NOMO-1 (cell line): ENCODE results near the gene OR5B21.

Experiments
- DNase-seq, 2 experiments: peaks; one replicate each; lab custom pipeline; 2025; ENCODE audit not compliant: unreplicated experiment in 2 of 2; lab: John Stamatoyannopoulos, UW

The OR5B21 gene

DNA sequence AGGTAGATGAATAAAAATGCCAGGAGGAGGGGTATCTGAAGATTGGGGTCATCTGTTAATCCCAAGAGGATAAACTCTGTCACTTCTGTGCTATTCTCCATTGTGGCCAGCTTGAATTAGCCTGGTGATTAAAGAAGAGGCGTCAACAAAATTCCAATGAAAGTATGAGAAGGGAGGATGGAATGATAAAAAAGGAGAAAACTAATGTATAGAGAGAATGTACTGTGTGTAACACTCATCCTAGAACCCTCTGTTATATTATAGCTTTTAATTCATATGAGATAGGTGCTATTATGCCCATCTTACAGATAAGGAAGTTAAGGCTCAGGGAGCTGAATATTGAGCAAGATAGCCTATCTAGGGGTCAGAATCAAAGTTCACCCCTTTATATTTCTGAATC lies at the start of gene OR5B21:
TSS of gene OR5B21 (minus strand) at position 101 of the 400 bp plus-strand sequence. CDS start at position 101, 0 bp downstream.
- DNase-seq: no peak

DNA sequence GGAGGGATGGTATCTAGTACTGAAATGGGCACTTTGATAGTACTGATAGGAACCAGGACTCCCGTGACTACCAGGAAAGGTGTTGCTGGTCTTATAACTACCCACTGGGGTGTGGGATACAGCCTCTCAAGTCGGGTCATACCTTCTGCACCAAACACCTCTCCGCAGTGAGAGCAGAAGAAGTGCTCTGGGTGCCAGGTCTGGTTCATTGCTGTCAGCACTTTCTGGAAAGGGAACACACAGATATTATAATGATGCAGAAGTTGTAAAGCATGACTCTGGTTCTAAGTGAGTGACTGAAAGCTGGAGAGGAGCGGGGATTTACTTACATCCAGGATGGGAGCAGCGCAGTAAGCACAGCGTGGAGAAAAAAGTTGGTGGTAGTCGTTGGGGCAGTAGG lies 41.7 kb upstream of the OR5B21 start:
- DNase-seq: no peak

DNA sequence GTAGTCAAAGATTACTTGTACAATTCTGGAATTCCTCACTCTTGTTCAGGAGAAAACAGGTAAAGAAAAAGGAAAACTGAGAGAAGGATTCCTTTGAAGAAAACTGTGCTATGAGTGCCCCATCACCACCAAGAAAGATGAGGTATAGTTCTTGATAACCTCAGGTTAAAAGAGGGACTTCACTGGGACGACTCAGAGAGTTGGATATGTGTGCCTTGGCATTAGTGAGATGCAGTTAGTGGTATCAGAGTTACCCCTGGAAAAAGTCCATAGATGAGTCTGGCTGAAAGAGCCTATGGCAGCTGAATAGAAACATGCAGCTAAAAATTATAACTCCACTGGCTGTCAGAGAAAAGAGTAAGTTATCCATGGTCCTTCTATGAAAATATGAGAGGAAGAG lies 38.9 kb upstream of the OR5B21 start:
- no peak for DNase-seq

DNA sequence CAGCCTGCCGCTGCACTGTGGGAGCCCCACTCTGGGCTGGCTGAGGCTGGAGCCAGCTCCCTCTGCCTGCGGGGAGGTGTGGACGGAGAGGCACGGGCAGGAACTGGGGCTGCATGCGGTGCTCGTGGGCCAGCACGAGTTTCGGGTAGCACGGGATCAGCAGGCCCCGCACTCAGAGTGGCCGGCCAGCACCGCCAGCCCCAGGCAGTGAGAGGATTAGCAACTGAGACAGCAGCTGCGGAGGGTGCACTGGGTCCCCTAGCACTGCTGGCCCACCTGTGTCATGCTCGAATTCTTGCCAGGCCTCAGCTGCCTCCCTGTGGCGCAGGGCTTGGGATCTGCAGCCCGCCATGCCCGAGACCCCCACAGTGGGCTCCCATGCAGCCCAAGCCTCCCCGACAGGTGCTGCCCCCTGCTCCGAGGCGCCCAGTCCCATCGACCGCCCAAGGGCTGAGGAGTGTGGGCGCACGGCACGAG lies 24.0 kb upstream of the OR5B21 start:
- DNase-seq: no peak

DNA sequence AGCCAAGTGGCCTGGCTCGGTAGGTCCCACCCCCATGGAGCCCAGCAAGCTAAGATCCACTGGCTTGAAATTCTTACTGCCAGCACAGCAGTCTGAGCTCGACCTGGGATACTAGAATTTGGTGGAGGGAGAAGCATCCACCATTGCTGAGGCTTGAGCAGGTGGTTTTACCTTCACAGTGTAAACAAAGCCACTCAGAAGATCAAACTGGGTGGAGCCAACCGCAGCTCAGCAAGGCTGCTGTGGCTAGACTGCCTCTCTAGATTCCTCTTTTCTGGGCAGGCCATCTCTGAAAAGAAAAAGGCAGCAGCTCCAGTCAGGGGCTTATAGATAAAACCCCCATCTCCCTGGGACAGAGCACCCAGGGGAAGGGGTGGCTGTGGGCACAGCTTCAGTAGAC lies 22.3 kb upstream of the OR5B21 start:
- DNase-seq: no peak

DNA sequence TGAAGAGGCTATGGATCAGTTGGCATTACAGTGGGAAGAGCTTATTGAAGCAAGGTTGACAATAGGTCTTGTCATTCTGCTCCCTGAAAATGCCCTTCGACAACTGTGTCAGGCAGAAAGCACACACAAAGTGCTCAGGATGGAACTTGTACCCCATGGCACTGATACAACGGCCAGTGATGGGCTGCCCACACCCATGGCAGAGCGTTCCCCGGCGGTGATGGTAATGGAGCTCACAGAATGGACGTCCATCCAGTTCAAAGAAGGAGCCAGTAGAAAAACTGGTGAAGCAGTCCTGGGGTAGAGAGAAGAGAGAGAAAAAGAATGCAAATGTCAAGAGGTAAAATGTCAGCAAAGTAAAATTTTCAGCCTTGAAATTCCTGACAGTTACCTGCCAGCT lies 19.5 kb upstream of the OR5B21 start:
- DNase-seq: no peak

DNA sequence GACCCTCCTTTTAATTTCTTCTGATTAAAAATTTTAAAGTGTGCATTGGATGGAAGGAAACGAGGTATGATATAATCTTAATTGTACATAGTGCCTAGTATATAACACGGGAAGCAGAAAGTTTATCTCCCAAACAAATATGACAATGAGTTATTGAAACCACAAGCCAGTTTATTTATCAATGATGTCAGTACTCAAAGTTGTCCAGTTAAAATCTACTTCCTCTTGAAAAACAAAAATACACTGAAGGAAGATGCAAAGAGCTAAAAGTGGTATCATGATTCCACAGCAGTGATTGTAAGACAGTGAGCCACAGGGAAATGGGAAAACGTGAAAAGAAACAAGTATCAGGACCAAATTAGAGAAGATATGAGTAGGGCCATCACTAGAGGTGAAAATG lies 18.8 kb upstream of the OR5B21 start:
- no peak for DNase-seq

DNA sequence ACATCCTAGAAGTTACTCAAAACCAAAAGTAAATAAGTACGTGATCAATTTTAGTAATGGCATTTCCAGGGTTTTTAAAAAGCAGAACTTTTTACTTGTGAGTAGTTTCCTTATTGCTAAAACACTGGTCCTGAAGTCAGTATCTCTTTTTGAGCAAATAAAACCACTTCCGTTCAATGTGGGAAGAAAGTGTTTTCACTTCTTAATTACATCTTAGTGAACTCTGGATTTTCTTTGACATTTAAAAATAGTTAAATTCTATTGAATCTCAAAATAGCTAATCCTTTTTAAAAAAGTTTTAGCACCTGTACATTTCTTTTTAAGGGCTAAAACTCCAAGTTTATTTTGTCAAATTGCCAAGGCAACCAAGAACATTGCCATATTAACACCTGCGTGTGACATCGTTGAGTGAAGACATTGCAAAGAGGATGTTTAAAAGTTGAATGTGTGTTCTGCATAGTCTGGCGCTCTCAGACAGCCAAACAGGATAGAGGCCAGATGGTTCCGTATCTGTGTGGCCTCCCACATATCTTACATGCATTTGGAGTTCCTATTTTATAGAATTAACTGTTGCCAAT lies 17.2 kb upstream of the OR5B21 start:
- peak; percentile 50 to 87 for DNase-seq

DNA sequence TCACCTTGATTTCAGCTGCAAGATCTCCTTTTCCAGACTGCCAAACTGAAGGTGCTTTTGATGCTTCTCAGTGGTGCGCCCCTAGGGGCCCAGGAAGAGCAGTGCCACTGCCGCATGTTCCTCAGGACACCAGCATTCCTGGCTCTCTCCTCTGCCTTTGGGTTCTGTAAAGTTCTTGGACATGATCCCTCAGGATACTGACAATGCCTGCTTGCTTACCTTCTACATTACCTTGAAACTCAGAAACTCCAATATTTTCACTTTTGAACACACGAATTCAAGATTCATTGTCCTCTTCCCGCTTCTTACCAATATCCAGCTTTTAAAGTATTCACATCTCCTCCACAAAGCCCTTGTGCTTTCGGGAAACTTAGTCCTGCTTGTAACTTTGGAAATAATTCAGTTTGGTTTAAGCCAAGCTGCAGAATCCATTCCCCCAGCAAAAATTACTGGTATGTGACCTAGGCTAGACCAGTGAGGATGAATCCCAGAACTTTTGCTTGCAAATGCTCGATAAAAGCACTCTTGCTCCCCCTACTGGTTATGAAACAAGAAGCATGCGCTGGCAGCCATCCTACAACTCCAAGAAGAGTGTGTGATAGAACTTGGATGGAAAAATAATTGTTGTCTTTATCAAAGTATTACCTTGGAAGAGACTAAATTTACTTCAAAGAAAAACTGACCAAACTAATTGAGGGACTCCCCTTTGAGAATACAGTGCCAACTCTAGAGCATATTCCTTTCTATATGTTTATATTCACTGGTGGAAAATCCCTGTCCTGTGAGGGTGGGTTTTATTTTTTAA lies 16.5 kb upstream of the OR5B21 start:
- DNase-seq: peak; percentile 46 to 48

DNA sequence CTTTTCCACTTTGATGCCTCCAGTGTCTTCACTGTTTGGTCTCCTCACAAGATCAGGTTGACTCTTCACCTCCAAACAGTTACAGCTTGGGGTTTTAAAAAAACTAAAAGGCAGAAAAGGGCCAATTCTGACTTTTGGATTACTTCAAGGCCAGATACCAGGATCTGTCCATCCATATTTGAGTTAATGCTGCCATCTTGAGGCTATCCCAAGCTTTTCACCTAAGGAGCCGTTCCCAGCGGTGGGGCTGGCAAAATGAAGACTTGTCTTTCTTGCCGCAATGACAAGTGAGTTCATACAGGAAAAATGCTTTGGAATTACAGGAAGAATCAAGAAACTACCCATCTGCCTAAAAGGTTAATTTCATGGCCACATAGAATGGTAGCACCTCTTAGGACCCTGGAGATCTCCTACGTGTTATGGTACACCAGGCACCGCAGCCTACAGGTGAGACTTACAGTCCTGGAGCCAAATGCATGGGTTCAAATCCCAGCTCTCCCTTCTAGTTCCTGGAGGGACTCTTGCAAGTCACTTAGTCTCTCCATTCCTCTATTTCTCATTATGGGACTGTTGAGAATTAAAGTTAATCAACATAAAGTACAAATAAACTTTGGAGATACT lies 6.0 kb upstream of the OR5B21 start:
- peak; percentile 19 to 46 for DNase-seq

DNA sequence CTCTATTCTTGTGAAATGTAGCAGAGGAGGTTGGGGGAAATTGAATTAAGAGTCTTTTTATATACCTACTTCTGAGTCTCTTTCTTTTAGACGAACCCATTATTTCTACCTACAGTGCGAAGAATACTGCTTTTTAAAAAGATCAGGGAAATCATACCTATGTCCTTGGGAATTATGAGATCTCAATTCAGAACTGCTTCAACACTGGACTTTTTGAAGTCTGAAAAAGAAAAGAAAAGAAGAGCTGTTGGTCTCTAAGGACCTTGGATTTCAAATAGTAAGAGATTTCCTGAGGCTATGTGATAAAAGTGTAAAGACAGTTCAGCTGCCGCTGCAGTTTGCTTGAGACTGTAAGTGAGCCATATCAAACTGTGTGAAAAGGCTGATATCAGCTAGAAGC lies 3.7 kb upstream of the OR5B21 start:
- DNase-seq: no peak

DNA sequence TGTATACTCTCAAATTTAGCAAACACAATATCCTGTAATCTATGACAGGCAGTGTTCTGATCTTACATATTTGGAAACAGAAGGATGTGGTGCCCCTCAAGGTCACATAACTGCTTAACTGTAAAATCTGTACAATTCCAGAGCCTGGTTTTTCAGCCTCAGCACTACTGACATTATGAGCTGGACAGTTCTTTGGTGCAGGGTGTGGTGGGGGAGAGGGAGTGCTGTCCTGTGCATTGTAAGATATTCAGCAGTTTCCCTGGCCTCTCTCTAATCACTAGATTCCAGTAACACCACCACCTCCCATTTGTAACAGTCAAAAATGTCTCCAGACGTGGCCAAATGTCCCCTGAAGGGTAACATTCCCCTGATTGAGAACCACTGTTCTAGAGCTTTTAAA lies 1.8 kb upstream of the OR5B21 start:
- DNase-seq: no peak

DNA sequence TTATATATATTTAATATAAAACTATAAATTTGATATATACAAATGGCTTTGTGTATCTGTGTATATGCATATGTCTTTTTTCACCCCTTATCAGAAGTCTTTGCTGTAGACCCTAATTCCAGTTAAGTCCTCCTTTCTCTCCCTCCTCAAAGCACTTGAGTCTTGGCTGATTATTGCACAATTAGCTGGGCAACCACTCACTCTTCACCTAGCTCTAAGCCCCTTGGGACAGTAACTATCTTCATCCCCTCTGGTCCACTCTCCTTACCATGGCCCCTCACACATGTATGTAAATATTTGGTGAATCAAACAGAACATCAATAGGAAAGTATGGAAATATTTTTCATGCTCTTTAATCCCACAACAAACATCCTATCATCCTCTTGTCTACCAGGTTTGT lies 909 bp upstream of the OR5B21 start:
- DNase-seq: no peak

DNA sequence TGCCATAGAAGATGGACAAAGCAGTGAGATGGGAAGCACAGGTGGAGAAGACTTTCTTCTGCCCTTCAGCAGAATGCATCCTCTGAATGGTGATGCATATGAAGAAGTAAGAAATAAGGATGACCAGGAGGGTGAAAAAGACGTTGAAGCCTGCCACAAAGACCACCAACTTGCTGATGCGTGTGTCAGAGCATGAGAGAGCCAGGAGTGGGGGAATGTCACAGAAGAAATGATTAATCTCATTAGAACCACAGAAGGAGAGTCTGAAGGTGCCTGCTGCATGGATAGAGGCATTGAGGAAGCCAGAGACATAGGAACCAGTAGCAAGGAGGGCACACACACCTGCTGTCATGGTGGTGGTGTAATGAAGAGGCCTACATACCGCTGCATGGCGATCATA lies 550 bp downstream of the OR5B21 start:
- DNase-seq: no peak

DNA sequence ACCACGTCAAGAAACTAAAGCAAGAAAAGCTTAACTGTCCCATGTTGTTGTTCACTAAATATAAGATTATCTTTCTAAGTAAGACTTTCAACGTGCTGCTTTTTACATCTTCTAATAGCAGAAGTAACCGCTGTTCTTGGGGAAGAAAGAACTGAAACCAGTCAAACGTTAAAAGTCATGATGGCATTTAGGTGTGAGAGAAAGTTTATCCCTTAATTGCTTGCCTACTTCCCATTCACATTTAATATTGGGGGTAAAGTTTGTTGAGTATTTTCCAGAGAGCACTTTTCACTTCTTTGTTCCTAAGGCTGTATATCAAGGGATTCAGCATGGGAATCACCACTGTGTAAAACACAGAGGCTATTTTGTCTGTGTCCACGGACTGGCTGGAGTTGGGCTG lies 970 bp downstream of the OR5B21 start:
- DNase-seq: peak; percentile 56 to 83

DNA sequence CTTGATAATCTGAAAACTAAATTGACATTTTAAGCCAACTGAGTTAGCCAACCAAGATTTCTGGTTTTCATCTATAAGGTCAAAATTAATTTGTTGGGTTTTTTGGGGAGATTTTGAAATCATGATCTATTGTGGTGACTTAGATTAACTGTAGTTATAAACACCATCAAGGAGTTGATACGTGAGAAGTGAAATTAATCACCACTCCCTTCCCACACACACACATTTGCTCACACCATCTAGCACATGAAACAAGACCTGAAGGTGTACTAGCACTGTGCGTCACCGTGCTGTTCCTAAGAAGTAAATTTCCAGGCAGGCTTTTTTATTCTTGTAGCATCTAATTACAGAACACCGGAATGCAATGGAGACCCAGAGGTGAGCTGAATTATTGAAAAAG lies 2.1 kb downstream of the OR5B21 start:
- DNase-seq: no peak

DNA sequence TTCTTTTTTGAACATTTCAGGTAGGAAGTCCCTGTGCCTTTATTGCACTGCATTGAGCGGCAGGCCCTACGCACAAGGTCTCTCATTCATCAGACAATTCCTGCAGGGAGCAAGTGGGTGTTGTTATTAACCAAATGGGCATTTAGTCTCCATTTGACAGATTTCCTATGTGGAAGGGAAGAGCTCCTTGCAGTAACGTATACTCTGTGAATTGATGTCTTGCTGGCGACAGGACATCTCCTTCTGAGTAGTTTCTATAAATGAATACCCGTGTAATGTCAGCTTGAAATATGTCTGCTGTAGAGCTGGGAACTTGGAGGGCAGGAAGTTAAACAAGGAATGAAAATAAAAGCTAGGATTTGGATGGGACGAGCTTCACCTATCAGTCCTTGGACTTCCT lies 3.7 kb downstream of the OR5B21 start:
- DNase-seq: no peak

DNA sequence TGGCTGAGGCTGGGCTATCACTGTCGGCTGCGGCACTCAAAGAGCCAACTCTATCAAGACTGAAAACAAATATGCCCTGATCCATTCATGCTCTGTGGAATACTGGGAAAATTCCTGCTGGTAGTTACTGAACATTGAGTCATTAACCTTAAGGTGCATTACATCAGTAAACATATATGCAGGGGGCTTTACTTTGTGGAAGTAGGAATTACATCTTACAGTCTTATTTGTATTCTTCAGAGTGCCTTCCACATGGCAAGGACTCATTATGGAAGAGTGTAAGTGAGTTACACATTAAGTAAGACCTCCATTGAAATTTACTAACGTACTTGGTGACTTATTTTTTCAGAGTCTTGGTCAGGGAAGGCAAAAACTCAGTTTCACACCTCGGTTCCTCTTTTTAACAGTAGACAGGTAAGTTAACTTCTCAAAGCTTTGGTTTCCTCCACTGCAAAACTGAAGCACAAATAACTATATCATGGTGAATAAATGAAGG lies 4.5 kb downstream of the OR5B21 start:
- peak in 1 of 2 experiments; percentile 20 for DNase-seq

DNA sequence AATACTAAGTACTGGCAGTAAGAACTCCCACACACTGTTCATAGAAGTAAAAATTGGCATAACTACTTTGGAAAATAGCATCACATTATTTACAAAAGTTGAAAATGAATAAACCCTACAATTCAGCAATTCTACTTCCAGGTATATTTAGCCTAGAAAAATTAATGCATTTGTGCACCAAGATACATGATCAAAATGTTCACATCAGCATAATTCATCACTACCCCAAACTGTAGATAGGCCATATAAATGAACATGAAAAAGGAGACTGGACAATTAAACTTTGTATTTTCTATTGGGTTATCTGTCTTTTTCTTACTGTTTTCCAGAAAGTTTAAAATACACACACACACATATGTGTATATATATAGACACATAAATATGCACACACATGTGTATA lies 5.9 kb downstream of the OR5B21 start:
- DNase-seq: no peak

DNA sequence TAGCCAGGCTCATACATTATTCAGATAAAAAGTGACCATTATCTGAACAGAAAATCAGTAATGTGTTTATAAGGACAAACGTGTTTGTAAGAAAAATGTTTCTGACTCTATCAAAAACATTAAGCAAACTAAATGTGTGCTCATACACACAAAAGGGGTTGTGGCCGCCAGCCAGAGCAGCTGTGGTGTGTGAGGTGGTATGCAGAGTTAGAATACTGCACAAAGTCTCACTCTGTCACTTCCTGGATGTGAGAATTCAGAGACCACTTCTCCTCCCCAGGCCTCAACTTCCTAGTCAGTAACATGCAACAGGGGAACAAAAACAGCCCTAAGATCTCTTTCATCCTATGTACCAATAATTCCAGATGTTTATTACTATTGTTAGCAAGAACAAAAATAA lies 9.4 kb downstream of the OR5B21 start:
- DNase-seq: peak; percentile 25 to 37

DNA sequence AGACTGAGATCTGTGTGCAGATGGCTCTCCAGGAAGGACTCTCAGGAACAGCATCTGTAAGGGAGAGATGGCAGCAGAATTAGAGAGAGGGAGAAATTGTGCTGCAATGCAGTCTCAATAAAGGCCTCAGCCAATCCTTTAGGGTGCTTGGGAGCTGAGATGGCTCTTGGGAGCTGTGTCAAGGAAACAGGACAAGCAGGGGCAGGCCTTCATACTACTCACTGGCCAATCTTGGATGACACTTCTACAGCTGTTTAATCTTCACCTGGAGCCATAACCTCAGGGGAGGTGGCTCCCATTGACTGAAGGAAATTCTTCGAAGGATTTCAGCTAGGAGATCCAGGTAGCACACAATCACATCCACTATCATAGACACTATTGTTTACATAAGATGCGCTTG lies 10.0 kb downstream of the OR5B21 start:
- no peak for DNase-seq

DNA sequence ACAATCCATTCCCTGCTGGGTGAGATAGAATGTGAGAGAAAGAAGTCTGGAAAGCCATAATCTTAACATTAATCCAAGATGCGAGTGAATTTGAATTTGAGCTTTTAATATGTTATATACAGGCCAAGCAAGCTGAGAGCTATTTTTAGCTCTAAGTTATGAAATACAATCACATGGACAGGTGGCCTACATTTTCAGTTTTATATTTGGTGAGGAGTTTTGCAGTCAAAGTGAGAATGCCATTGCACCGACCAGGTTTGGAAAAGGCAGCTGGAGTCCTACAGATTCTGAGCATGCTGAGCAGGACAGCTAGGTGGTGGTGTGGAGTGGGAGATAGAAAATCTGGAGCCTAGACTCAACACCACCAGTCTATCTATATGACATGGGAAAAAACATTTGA lies 12.0 kb downstream of the OR5B21 start:
- DNase-seq: no peak
